HCT116 (cell line): Measurements from ENCODE around the gene ABCC1. TPM values are rescaled to one million over a fixed set of nuclear protein-coding genes. Genes with fewer than 3 reads are reported as not detected.
"Not testable (repeated sequence)": the region's sequence is repeated elsewhere in the genome, so short reads cannot be mapped to it uniquely, and the experiment has no call there.

Source experiments
- ATAC-seq: fragments of 200-7000 bp; cut with Tn5 transposase; 2 replicates; pipeline ENCODE4 v1.9.1; 2020; ENCODE audit warnings: mild to moderate bottlenecking, moderate library complexity
- BruUV-seq: library from RNA; stranded (reverse); fragments of 400-500 nt; replicated peaks from 2 replicates; lab custom pipeline; 2021; lab: Mats Ljungman, UMichigan
- CTCF ChIA-PET: fragments of 300-600 bp; sonication (Branson Sonifier 250); formaldehyde crosslinking; loops from one replicate; lab custom pipeline; 2021; ENCODE audit warnings: antibody characterized with exemption; lab: Charles Lee
- POLR2A ChIA-PET: fragments of 300-600, 350-600 bp; sonication (Branson Sonifier 250); formaldehyde crosslinking; loops from one replicate; lab custom pipeline; 2021; ENCODE audit warnings: antibody characterized with exemption; lab: Charles Lee
- RAD21 ChIA-PET, 2 experiments: fragments of 300-600 bp; sonication (Branson Sonifier 250); formaldehyde crosslinking; loops; one replicate each; lab custom pipeline; 2023; ENCODE audit warnings: low total read pairs in 2 of 2; ENCODE audit not compliant: uncharacterized antibody in 2 of 2, unreplicated experiment in 2 of 2, low non-redundant PET in 1 of 2; lab: Charles Lee
- DNase-seq: peaks from one replicate; pipeline ENCODE4 v3.0.0-alpha.2; 2010; ENCODE audit warnings: low read depth, low spot score
- H2AFZ ChIP-seq: fragments of 200-600 bp; shearing (Covaris generic), sonication (generic); 2 replicates; pipeline ENCODE4 v1.6.1; 2017; ENCODE audit warnings: low read depth, mixed run types, mixed read lengths, antibody characterized with exemption, low read length; ENCODE audit not compliant: poor library complexity, severe bottlenecking
- H3K27ac ChIP-seq: 2 replicates; pipeline ENCODE4 v1.5.1; 2012; ENCODE audit warnings: low read depth, low read length
- H3K27me3 ChIP-seq: fragments of 200-600 bp; sonication (generic); 2 replicates; pipeline ENCODE4 v1.6.1; 2016; ENCODE audit warnings: mixed run types, low read length, mixed read lengths; ENCODE audit not compliant: insufficient read depth
- H3K36me3 ChIP-seq, 2 experiments: fragments of 200-500 bp in 1 of 2; fragments of 200-600 bp in 1 of 2; sonication (Bioruptor generic) in 1 of 2; sonication (generic) in 1 of 2; 2 replicates each; pipeline versions ENCODE4 v1.5.1 to v1.6.1; 2014 to 2016; ENCODE audit warnings: low read length in 2 of 2, inconsistent platforms in 1 of 2, mixed read lengths in 1 of 2, mixed run types in 1 of 2; ENCODE audit not compliant: insufficient read depth in 2 of 2, control insufficient read depth in 1 of 2
- H3K4me1 ChIP-seq, 2 experiments: fragments of 200-600 bp in 1 of 2; sonication (generic) in 1 of 2; 2 replicates each; pipeline versions ENCODE4 v1.5.1 to v1.6.1; 2012 to 2017; ENCODE audit warnings: low read length in 2 of 2, inconsistent platforms in 1 of 2, mild to moderate bottlenecking in 1 of 2, mixed read lengths in 1 of 2, mixed run types in 1 of 2, moderate library complexity in 1 of 2; ENCODE audit not compliant: insufficient read depth in 2 of 2, control insufficient read depth in 1 of 2
- H3K4me2 ChIP-seq: fragments of 200-600 bp; sonication (generic); 2 replicates; pipeline ENCODE4 v1.6.1; 2017; ENCODE audit warnings: mixed run types, low read length, mixed read lengths
- H3K4me3 ChIP-seq, 2 experiments: fragments of 200-600 bp in 1 of 2; sonication (generic) in 1 of 2; replicated peaks in 1 of 2; 2 replicates each; pipeline ENCODE4 v1.5.1; 2011 to 2016; ENCODE audit warnings: low read length in 2 of 2, control low read depth in 1 of 2, low read depth in 1 of 2, mild to moderate bottlenecking in 1 of 2, mixed read lengths in 1 of 2, mixed run types in 1 of 2
- H3K79me2 ChIP-seq: fragments of 200-600 bp; sonication (generic); 2 replicates; pipeline ENCODE4 v1.6.1; 2017; ENCODE audit warnings: mild to moderate bottlenecking, mixed run types, low read length, moderate library complexity, mixed read lengths; ENCODE audit not compliant: insufficient read depth
- H3K9ac ChIP-seq: fragments of 200-600 bp; sonication (generic); 2 replicates; pipeline ENCODE4 v1.6.1; 2016; ENCODE audit warnings: low read length, mixed read lengths
- H3K9me2 ChIP-seq: fragments of 200-600 bp; sonication (generic), shearing (Covaris generic); 2 replicates; pipeline ENCODE4 v1.6.1; 2017; ENCODE audit warnings: mixed run types, mild to moderate bottlenecking, moderate library complexity; ENCODE audit not compliant: insufficient read depth
- H3K9me3 ChIP-seq, 2 experiments: fragments of 200-500 bp in 1 of 2; fragments of 200-600 bp in 1 of 2; sonication (Bioruptor generic) in 1 of 2; sonication (generic) in 1 of 2; 2 replicates each; pipeline ENCODE4 v1.6.1; 2014 to 2017; ENCODE audit warnings: low read length in 2 of 2, mixed read lengths in 2 of 2, inconsistent platforms in 1 of 2, low read depth in 1 of 2, mild to moderate bottlenecking in 1 of 2, mixed run types in 1 of 2, moderate library complexity in 1 of 2; ENCODE audit not compliant: control insufficient read depth in 1 of 2, insufficient read depth in 1 of 2
- H4K20me1 ChIP-seq: fragments of 200-600 bp; sonication (generic), shearing (Covaris generic); 2 replicates; pipeline ENCODE4 v1.6.1; 2017; ENCODE audit warnings: mixed run types, mild to moderate bottlenecking, moderate library complexity; ENCODE audit not compliant: insufficient read depth
- CBX3 ChIP-seq: IDR thresholded peaks from 2 replicates; pipeline ENCODE4 v1.6.1; 2012; ENCODE audit warnings: low read depth
- EGR1 ChIP-seq: IDR thresholded peaks from 2 replicates; pipeline ENCODE4 v1.6.1; 2012; ENCODE audit warnings: low read depth
- MAX ChIP-seq: IDR thresholded peaks from 2 replicates; pipeline ENCODE4 v1.6.1; 2012
- POLR2AphosphoS5 ChIP-seq: IDR thresholded peaks from 2 replicates; pipeline ENCODE4 v1.6.1; 2011; ENCODE audit warnings: mild to moderate bottlenecking, low read depth, low read length, moderate library complexity
- RAD21 ChIP-seq: IDR thresholded peaks from 2 replicates; pipeline ENCODE4 v1.6.1; 2012; ENCODE audit warnings: low read depth, mild to moderate bottlenecking
- SRF ChIP-seq: IDR thresholded peaks from 2 replicates; pipeline ENCODE4 v1.6.1; 2012; ENCODE audit warnings: low read depth
- TCF7L2 ChIP-seq: IDR thresholded peaks from 2 replicates; pipeline ENCODE4 v1.7.0; 2011; ENCODE audit warnings: borderline replicate concordance, inconsistent platforms; ENCODE audit not compliant: insufficient read depth, insufficient read length; ENCODE audit errors: extremely low read depth
- YY1 ChIP-seq: IDR thresholded peaks from 2 replicates; pipeline ENCODE4 v1.6.1; 2011; ENCODE audit warnings: low read length, low read depth, moderate library complexity, mild to moderate bottlenecking; ENCODE audit not compliant: insufficient replicate concordance; ENCODE audit errors: extremely low read depth
- intact Hi-C: fragments of 100-400 bp; cut with micrococcal nuclease; formaldehyde crosslinking; loops from 2 replicates; pipeline ENCODE4 v1.10.0; 2022
- total RNA-seq: library from RNA; stranded (reverse); gene quantifications from one replicate; pipeline ENCODE4 v1.2.1, GENCODE V29; 2021; ENCODE audit not compliant: unreplicated experiment

Gene ABCC1
- total RNA-seq, 1 experiment from 2014 or later: 61.9 TPM

GRCh38 chr16:15934991-15935390, 14.4 kb upstream of the ABCC1 start:
- ATAC-seq: no peak
- Histone ChIP-seq H2AFZ (no peak overlapping the region), H3K4me3 (no peak overlapping the region), H3K36me3 (no peaks in the 10 kb centered on the region), H3K4me2 (no peak overlapping the region), H3K27me3 (no peaks in the 10 kb centered on the region), H3K9ac (no peak overlapping the region), H3K27ac (no peak overlapping the region), H4K20me1 (no peaks in the 10 kb centered on the region), H3K4me1 (peaks cover 0 to 4% of the 10 kb centered on the region in 2 experiments; a peak in 1 of 4 replicates), H3K79me2 (no peaks in the 10 kb centered on the region), H3K9me2 (no peaks in the 10 kb centered on the region), H3K9me3 (peaks cover 6% of the 10 kb centered on the region in 2 experiments; a peak in 2 of 4 replicates)
- POLR2A ChIA-PET: no interaction called here
- TF ChIP-seq MAX (no peak), POLR2AphosphoS5 (no peak), EGR1 (no peak), TCF7L2 (no peak), YY1 (no peak), CBX3 (peak; percentile 59; the same call in 1 of the 2 replicates), RAD21 (no peak), SRF (no peak)
- RAD21 ChIA-PET: no interaction called here
- CTCF ChIA-PET: no interaction called here
- no peak for DNase-seq
- intact Hi-C loops: no loop called here
- BruUV-seq: no TSS peak

GRCh38 chr16:15936809-15937208, 12.6 kb upstream of the ABCC1 start:
- CTCF ChIA-PET: not testable (repeated sequence)

More at GRCh38 chr16:15936809-15937208, 12.6 kb upstream of the ABCC1 start:
- H3K36me3 ChIP-seq, POLR2A ChIA-PET, ATAC-seq, H3K9me3 ChIP-seq, H3K9me2 ChIP-seq, H3K9ac ChIP-seq, H2AFZ ChIP-seq, intact Hi-C loops, H3K27me3 ChIP-seq, BruUV-seq, H3K27ac ChIP-seq, RAD21 ChIA-PET, H4K20me1 ChIP-seq, DNase-seq, H3K4me2 ChIP-seq, H3K4me1 ChIP-seq, H3K4me3 ChIP-seq, H3K79me2 ChIP-seq: not testable (repeated sequence)
